Posterior vena cava (tissue), 2 donors: ENCODE measurements around the gene IL36A. TPM values are rescaled to one million over a fixed set of nuclear protein-coding genes. Genes with fewer than 3 reads are reported as not detected.

Experiments used
- DNase-seq: peaks from one replicate; pipeline ENCODE4 v3.0.0-alpha.2; 2020; ENCODE audit warnings: low spot score
- intact Hi-C, 2 donors: fragments of 100-400 bp; cut with DNase I; formaldehyde crosslinking; loops; one replicate each; pipeline versions ENCODE4 v1.14.1 to v1.14.2; 2022 to 2023
- total RNA-seq, 2 donors: library from RNA; stranded (reverse); fragmentation: NEBNext Ultra II Directional; extraction: Animal tissue kit (Norgen Biotek cat#: 25700); gene quantifications; one replicate each; pipeline ENCODE4 v1.2.1, GENCODE V29; 2021
- donor health status: DM: yes; HTN: yes; CAD: no.
- donor health status: DM: yes; HTN: yes; CAD: no.

The IL36A gene
- total RNA-seq, 2 donors from 2014 or later = not detected

- DNase-seq = no peak
- intact Hi-C loops = no loop called here
These were observed 33.0 kb downstream of the IL36A start for GRCh38 chr2:113038291-113038690.

DNA sequence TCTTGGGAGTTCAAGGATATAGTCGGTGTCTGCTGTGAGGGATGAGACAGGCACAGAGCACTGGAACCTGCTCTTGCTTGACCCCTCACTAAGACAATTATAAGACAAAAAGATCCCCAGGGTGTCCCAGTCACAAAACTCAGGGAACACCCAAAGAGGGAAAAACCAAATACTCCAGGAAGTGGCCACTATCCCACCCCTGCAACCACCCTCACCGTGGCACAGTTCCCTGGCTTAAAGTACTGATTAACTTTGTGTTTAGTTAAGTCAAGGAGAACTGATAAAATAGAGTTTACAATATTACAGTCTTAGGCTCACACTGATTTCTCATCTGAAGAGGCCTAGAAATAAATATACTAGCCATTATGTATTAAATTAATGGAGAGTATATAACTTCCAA, 33.9 kb downstream of the IL36A start:
- DNase-seq = no peak
- intact Hi-C loops = no loop called here

DNA sequence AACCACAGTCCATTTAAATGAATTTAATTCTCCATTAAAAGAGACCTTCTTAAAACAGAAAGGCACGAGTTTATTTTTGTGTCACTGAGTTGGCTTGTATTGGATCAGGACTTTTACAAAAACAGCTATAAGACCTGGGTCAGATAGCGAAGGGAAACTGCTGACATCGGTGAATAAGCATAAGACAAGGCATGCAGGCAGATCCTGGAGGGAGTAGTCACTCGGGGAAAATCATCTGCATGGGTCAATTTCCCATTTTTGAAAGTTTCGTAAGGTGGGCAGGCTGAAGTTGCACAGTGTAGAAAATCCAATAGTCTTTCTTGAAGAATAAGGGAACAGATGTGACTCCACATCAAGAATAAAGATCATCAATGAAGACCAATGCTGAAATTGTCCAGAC, 34.5 kb downstream of the IL36A start:
- intact Hi-C loops = no loop called here
- no peak for DNase-seq

DNA sequence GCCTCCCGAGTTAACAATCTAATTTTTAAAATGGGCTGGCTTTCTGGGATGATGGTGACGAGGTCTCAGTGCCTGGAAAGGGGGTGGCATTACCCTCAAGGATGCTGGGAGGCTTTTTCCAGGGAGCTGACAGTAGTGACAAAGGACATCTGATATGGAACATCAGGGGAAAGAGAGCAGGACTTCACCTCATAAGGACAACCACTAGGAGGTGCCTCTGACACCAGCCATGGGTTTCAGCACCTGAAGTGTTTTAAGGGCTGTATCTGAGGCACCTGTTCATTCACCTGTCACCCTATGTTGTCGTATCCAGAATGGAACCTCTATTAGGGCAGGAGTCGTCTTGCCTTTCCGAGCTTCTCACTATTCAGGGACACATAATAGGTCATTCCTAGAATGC, 36.6 kb downstream of the IL36A start:
- no peak for DNase-seq
- intact Hi-C loops = no loop called here

- intact Hi-C loops = no loop called here
- DNase-seq = no peak
These were observed 41.2 kb downstream of the IL36A start for GRCh38 chr2:113046465-113046864.

DNA sequence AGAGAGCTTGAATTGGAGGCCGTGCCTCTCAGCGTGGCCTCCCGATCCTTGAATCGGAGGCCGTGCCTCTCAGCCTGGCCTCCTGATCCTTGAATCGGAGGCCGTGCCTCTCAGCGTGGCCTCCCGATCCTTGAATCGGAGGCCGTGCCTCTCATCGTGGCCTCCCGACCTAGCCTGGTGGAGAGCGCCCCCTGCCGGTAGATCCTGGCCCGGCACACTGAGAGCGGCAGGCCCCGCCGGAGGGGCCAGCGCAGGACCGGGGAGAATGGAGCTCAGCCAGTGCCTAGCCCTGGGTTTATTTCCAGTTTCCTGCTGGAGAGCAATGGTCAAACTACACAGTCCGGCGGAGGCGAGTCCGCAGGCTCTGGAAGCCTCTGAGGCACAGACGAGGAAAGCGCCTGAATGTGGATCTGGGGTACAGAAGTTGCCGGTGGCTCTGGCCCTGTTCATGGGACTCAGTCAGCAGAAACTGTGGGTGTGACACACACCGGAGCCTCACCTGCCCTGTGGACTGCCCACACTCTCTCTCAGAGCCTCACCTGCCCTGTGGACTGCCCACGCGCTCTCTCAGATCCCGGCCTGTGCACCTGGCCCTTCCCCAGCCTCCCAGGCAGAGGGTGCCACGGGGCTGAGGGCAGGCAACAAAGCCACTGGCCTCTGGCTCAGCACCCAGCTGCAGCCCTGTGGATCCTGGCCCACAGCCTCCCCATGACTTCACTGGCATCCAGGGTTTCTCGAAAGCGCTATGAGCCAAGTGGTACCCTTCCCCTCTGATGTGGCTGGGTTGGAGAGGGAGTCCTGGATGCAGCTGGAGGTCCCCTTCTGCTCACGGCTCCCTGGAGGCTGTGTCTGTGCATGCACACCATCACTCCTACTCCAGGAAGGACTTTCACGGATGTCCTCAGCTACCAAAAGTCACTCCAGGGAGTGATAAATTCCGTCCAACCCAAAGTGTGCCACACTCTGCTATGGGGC, 45.9 kb downstream of the IL36A start:
- intact Hi-C loops = no loop called here
- DNase-seq = no peak

GRCh38 chr2:113052396-113052917, 47.2 kb downstream of the IL36A start, which contains the start of gene IL36B:
Gene IL36B, minus strand, starts transcription at chr2:113052867.
- intact Hi-C loops = no loop called here
- no peak for DNase-seq

DNA sequence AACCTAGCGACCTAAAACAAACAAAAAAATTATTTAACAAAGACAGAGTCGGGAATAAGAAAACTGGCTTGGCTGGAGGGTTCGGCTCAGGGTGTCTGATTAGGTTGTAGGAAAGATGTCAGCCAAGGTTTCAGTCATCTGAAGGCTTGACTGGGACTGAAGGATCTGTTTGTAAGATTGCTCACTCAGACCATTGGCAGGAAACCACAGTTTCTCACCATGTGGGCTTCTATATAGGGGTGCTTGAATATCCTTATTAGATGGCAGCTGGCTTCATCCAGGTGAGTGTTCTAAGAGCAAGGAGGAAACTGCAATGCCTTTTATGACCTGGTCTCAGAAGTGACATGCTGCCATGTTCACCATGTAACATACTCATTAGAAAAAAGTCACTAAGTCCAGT, 48.4 kb downstream of the IL36A start:
- intact Hi-C loops = no loop called here
- DNase-seq = no peak

GRCh38 chr2:113054066-113054465, 48.8 kb downstream of the IL36A start:
- no peak for DNase-seq
- intact Hi-C loops = no loop called here

DNA sequence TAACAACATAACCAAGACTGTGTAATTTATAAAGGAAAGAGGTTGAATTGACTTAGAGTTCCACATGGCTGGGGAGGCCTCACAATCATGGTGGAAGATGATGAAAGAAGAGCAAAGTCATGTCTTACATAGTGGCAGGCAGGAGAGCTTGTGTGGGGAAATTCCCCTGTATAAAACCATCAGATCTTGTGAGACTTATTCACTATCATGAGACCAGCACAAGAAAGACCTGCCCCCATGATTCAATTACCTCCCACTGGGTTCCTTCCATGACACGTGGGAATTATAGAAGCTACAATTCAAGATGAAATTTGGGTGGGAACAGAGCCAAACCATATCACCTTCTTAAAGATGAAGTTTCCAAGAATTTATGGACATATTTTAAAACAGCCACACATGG, 51.3 kb downstream of the IL36A start:
- DNase-seq = no peak
- intact Hi-C loops = no loop called here

DNA sequence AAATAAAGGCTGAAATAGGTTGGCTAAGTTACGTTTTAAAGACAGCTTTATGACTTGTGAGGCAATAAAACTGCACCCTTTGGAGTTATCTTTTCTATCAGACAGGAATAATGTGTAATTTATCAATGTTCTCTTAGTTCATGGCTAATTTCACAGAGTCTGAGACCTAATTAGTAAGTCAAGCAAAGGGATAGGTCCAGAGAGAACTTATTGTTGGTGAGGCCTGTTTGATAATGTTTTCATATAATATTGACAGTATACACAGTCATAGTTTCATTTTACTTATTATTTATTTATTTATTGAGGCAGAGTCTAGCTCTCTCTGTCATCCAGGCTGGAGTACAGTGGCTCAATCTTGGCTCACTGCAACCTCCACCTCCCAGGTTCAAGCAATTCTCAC, 51.9 kb downstream of the IL36A start:
- intact Hi-C loops = no loop called here
- no peak for DNase-seq

Other genes starting within 250 kb of the IL36A start
- under 1 TPM; 0.24 to 0.65 TPM for gene CKAP2L, start 240.8 kb upstream of the IL36A start, total RNA-seq
- gene IL1A, start 221.0 kb upstream of the IL36A start, total RNA-seq = not detected
- 1 to 10 TPM; 1.0 to 1.1 TPM for gene IL1B, start 168.7 kb upstream of the IL36A start, total RNA-seq
- gene IL37, start 94.3 kb upstream of the IL36A start, total RNA-seq = not detected
- gene IL36G, start 27.5 kb upstream of the IL36A start, total RNA-seq = not detected
- gene IL36B, start 47.4 kb downstream of the IL36A start, total RNA-seq = not detected
- gene IL36RN, start 53.7 kb downstream of the IL36A start, total RNA-seq = not detected
- not detected for gene IL1F10, start 62.5 kb downstream of the IL36A start, total RNA-seq
- 1 to 10 TPM; 1.7 to 3.0 TPM for gene IL1RN, start 122.1 kb downstream of the IL36A start, total RNA-seq
- 10 to 100 TPM in 1 of 2 donors, 1 to 10 TPM in 1; 5.8 to 10.5 TPM for gene PSD4, start 168.5 kb downstream of the IL36A start, total RNA-seq